ENCODE data around the gene SDC4.

SDC4 gene

DNA sequence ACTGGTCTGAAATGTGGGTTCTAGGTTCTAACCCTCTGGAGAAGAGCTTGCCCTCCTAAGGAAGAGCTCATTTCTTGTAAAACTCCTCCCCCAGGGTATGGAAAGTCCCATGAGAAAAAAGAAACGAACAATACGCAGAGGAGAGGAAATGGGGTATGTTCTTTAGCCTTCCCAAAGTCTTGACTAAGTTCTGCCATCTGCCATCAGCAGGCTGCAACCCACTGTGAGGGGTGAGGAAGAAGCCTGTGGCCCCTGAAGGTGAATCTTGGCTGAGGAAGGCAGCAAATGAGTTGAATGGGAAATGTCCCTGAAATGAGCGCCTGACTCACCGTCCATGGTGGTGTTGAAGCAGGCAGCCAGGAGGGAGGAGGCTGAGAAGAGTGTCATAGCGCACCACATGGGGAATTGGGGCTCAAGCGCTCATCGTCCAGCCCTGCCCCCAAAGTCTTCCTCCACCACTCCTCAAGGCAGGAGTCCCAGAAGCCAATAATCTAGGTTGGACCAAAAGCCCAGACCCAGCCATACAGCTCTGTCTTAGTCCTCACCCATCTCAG, 29.8 kb downstream of the SDC4 start:
- no peak for DNase-seq (ENCODE audit: low read depth)

DNA sequence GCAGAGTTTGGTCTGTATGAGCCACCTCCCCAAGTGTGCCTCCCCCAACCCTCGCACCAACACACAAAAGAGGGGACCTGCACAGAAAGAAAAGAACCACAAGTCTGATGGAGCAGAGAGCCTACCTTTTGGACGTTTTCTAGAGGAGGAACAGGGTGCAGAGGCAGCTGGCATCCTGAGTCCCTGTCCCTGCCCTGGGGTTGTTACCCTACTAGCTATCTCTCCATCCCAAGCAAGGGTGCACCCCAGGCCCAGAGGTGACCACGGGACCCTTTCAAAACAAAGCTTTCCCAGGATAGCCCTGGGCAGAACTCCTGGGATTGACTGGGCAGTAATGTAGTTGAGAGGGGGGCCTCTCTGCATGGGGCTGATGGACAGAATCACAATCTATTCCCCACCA, 30.4 kb downstream of the SDC4 start:
- no peak for DNase-seq (ENCODE audit: low read depth)

DNA sequence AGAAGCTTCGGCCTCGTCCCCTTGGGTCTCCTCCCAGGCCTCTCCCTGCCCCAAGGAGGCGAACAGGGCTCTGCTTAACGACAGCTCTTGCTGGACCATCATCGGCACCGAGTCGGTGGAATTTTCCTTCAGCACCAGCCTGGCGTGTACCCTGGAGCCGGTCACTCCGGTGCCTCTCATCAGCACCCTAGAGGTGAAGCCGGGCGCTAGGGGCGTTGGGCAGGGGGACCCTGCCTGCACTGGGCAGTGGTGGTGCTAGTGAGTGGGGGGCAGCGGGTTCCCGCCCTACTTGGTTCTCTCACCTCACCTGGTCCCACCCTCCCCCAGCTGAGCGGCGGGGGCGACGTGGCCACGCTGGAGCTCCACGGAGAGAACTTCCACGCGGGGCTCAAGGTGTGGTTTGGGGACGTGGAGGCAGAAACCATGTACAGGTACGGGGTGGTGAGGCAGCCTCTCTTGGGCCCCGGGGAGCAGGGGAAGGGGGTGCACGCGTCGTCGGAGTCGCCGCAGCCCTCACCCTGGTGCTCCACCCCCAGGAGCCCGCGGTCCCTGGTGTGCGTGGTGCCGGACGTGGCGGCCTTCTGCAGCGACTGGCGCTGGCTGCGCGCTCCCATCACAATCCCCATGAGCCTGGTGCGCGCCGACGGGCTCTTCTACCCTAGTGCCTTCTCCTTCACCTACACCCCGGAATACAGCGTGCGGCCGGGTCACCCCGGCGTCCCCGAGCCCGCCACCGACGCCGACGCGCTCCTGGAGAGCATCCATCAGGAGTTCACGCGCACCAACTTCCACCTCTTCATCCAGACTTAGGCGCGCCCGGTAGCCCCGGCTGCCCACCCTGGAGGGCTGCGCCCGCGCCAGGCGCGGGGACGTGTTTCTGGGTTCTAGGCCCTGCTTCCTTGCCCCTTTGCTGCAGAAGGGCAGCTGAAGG, 31.8 kb downstream of the SDC4 start:
- DNase-seq (ENCODE audit: low read depth), result no peak

DNA sequence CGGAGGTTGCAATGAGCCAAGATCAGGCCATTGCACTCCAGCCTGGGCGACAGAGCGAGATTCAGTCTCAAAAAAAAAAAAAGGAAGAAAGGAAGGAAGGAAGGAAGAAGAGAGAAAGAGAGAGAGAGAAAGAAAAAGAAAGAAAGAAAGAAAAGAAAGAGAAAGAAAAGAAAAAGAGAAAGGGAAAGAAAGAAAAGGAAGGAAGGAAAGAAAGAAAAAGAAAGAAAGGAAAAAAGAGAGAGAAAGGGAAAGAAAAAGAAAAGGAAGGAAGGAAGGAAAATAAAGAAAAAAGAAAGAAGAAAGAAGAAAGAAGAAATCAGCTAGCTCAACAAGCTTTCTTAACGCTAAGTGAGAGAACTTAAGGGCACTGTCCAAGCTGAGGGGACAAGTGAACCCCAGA, 32.6 kb downstream of the SDC4 start:
- DNase-seq (ENCODE audit: low read depth), result no peak

DNA sequence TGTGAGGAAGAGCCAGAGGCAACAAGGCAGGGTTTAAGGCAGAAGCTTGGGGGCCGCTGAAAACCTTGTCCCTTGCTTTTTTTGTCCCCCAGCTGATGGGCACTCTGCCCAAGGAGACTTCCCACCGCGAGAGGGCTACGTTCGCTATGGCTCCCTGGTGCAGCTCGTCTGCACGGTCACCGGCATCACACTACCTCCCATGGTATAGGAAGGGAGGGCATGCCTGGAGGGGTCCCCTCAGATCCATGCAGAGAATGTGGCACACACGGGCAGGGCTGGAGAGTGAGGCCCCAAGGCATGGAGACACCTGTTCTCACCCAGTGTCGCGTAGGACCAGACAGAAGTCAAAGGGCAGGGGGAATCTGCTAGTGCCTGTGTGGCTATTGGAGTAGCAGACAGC, 34.3 kb downstream of the SDC4 start:
- no peak for DNase-seq (ENCODE audit: low read depth)

DNA sequence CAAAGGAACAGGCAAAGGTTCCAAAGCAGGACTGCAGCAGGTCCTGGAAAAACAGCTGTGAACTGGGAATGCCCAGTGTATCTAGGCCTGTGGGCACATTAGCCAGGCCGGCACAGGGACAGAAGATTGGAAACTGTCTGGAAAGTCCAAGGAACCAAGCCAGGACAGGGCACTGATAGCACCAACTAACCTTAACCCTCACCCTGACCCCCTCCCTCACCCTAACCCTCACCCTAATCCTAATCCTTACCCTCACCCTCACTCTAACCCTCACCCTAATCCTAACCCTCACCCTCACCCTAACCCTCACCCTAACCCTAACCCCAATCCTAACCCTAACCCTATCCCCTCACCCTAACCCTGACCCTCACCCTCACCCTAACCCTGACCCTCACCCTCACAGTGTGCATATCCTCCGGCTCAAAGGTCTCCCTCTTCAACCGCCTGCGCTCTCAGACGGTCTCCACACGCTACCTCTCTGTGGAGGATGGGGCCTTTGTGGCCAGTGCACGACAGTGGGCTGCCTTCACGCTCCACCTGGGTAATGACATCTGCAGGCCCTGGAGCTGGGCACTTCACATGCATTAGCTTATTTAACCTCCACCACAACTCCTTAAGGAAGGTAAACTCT, 35.0 kb downstream of the SDC4 start:
- DNase-seq (ENCODE audit: low read depth), result no peak

DNA sequence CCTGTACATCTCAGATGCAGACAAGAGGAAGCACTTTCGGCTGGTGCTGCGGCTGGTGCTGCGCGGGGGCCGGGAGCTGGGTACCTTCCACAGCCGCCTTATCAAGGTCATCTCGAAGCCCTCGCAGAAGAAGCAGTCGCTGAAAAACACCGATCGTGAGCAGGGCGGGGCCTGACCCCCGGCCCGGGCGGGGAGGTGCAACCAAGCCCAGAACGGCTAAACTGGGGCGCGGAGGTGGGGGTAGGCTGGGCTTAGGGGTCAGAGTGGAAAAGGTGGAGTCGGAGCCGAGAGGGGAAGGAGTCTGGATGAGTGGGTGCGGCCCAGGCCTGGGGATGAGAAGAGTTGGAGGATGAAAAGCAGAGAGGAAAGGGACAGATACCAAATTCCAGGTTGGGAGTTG, 36.0 kb downstream of the SDC4 start:
- no peak for DNase-seq (ENCODE audit: low read depth)

DNA sequence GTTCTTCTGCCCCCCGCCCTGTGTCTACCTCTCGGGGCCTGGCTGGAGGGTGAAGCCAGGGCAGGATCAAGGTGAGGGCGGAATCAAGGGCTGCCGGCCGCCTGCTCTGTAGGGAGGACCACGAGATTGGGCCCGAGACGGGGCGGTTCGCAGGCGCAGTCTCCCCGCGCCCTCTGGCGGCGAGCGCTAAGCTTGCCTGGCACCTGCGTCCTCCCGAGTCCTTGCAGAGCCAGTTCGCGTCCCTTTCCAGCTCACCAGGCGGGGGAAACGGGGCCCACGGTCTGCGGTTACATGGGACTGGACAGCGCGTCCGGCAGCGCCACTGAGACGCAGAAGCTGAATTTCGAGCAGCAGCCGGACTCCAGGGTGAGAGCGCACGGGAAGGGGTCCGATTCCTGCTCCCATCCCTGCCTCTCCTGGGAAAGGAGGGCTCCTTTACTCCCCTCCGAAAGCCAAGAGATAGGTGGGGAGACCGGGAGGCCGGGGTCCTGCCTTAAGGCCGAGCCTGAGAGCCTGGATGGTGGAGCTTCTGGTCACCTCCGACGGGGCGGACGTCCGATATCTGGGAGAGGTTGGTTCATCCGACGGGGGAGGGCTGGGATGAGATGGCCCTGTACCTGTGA, 36.5 kb downstream of the SDC4 start:
- DNase-seq (ENCODE audit: low read depth), result peak; percentile 71

DNA sequence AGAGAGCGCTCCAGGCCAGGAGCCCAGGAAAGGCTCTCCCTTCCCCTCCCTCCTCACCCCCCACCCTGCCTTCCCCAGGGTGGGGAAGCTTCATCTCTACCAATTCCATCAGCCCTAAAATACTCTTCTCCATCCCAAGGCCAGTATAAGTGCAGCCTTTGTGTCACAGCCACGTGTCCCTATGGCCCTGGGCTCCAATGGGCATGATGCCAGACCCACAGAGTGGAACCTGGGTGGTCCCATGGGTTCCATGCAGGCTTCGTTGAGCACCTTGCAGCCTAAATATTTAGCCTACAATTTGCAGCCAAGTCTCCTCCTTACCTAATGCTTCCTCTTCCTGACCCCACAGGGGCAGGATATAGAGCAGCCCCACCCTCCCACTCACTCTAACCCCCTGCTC, 39.1 kb downstream of the SDC4 start:
- DNase-seq (ENCODE audit: low read depth), result no peak

DNA sequence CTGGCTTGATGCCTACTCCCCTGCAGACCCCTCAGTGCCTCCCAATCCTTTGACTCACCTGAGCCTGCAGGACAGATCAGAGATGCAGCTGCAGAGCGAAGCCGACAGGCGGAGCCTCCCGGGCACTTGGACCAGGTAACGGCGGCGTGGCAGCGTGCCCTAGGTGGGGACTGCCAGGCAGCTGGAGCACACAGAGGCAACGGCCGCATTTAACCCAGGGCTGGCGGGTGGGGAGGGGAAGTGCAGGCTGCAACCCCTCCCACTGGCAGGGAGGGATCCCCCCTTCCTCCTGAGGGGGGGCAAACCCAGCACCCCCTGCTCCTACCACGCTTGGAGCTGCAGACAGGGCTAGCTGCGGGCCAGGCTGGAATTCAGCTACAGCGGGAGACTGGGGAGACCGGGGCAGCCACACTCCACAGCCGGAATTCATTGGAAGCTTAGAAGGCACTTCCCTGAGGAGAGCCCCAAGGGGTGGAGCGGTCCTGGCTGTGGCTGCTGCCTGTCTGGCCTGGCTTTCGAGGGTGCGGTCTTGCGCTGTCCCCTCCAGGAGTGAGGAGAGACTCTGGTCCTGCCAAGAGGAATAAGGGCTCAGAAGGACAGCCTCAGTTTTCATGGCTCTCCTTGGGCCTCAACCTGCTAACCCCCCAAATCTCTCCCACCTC, 40.0 kb downstream of the SDC4 start, which contains the start of gene MATN4:
Gene MATN4 (minus strand): TSS at position 183 of the 662 bp plus-strand sequence. CDS start 2,717 bp downstream, outside the sequence.
- no peak for DNase-seq (ENCODE audit: low read depth)

DNA sequence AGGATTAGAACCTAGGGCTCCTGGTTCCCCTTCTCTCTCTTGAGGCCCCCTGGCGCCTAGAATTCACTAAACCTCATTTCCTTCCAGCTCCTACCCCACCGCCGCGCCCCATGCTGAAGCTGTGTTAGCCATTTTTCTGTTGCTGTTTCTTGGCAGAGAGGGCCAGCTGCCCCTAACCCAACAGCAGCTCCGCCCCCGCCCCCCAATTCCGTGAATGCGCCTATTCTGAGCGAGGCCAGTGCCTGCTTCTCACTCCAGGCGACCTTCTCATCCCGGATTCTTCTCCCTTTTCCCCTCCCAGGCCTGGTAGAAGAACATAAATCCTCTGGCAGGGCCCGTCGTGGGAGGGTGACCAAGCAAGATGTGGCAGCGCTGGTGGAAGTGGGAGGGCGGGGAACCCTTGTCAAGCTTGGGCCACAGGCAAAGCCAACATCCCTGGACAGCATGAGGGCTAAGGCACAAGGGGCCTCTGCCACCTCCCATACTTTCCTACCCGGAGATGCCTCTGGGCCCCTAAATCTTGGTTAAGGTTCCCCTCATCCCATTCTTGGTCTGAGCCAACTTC, 41.1 kb downstream of the SDC4 start:
- DNase-seq (ENCODE audit: low read depth), result no peak

DNA sequence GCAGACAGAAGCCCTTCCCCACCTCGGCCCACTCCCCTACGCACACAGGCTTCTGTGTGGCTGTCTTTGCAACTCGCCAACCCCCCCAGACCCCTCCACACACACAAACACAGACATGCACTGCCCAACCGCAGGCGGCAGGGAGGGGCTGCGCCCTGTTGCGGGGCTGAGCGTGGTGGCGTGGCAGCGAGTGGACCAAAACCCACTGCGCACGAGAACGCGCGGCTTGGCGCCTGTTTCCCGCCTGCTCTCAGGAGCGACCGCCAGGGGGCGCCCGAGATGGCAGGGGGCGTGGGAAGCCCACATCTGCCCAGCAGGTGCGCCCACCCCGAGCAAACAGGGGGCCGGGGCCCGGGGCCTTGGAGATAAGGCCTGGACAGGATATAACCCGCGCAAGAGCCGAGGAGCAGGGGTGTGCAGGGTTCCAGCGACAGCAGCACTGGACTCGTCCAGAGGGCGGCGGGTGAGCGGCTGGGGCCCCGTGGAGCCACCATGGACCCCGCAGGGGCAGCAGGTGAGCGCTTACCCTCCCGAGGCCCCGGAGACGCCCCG, 41.7 kb downstream of the SDC4 start, which contains the start of gene RBPJL:
Gene RBPJL (plus strand): TSS at position 410 of the 552 bp plus-strand sequence. CDS start 83 bp downstream, at position 493.
- peak; percentile 55 for DNase-seq (ENCODE audit: low read depth)

DNA sequence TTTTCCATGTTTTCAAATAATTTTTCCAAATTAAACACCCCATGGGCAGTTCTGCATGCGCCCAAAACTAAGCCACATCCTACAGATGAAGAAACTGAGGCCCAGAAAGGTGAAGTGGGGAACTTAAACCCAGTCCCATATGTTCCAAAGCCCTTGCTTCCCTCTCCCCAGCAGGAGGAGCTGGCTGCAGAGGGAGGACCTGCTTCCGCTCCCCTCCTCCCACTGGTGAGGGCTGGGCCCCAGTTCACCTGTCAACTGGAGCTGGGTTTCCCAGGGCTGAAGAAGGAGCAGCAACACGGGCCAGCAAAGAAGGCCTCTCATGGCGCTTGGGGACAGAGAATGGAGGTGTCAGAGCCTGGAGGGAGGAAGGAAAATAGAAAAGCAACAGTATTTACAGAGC, 43.0 kb downstream of the SDC4 start:
- DNase-seq (ENCODE audit: low read depth), result no peak

DNA sequence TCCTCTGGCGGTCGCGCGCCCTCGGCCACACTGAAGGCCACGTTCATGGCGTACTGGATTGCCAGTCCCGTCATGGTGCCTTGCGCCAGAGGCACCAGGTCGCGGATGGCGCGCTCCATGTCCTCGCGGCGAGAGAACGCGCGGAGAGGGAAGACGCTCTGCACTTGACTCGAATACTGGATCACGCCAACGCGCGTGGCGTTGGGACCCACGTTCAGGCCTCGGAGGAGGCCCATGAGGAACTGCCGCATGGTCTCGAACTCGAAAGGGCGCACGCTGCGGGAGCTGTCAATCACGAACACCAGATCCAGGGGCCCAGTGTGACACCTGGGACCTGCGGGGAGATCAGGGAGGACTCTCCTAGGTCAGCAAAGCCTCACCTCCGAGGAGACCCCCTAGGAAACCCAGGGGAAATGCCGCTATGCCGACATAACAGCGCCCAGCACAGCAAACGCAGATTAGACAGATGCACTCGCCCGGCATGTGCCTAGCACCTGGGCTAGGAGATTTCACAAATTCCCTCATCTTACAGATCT, 43.7 kb downstream of the SDC4 start:
- DNase-seq (ENCODE audit: low read depth), result no peak

DNA sequence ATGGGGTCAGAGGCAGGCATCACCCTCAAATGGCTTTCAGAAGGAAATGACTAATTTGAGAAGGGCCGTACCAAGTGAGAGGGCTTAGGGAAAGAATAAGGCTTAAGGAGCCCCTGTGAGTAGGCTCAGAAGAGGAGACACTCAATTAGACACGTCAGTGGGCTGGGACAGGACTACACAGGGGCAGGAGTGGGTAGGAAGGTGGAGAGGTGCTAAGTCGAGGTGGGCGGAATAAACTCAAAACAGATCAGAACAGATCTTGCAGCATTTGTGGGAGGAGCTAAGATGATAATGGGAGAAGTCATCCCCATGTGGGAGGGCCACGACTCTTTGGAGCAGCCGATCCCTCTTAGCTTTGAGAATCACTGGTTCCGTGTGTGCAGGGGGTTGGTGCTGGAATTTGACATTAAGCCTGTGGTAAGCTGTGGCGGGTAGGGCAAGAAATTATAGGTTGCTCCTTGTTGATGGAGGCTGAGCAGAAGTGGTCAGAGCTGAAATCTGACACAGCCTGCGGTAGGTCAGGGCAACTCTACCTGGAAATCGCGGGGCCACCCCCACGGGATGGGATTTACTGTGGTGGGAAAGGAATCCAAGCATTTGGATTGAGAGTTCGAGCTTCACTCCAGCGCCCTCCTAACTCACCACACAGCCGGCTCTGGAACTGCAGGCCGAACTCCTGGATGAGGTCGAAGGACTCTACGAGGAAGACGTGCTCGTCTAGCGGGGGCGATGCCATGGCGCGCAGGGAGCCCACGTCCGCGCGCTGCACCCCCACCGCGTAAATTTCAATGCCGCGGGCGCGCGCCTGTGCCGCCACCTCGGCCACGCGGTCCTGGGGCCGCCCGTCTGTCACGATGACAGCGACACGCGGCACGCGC, 44.4 kb downstream of the SDC4 start:
- DNase-seq (ENCODE audit: low read depth), result no peak

DNA sequence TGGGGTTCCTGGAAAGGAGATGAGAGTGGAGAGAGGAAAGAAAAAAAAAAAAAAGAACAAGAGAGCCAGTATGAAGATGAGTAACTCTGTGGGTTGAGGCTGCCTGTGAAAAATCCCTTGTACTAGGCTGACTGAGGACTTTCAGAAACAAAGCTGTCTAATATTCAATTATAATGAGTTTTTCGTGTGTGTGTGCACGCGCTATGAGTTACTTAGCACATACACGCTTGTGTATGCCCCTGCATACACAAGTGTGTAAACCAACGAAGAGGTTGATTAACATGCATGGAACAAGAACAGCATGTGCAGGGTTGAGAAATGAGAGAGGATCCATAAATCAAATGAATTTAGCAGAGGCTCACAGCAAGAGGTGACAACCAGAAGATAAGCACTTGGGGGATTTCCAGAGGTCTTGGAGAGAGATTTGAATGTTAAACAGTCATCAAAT, 46.4 kb downstream of the SDC4 start:
- DNase-seq (ENCODE audit: low read depth), result no peak

DNA sequence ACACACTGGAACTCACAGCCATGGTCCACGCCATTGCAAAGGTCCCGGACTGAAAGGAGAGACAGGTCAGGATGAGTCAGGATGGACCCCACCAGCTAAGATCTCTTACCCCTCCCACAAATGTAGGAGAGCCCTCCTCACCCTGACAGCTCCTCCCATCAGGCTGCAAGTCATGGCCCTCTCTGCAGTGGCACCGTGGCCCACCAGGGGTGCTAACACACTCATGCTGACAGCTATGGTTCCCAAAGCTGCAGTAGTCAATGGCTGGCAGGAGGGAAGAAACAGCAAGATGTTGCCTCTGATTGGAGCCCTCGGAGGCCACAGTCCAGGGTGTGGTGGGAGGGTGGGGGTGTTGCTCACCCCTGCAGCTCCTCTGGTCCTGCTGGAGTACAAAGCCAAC, 47.3 kb downstream of the SDC4 start:
- DNase-seq (ENCODE audit: low read depth), result peak; percentile 46

DNA sequence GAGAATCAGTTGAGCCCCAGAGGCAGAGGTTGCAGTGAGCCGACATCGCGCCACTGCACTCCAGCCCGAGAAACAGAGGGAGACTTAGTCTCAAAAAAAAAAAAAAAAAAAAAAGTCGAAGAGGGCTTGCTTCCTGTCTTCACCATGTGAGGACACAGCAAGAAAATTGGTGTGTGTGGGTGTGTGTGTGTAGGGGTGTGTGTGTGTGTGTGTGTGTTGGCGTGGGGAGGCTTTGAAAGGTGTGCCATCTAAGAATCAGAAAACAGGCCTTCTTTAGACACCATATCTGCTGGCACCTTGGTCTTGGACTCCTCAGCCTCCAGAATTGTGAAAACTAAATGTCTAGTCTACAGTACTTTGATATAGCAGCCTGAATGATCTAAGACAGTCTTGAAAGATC, 48.4 kb downstream of the SDC4 start:
- DNase-seq (ENCODE audit: low read depth), result no peak

DNA sequence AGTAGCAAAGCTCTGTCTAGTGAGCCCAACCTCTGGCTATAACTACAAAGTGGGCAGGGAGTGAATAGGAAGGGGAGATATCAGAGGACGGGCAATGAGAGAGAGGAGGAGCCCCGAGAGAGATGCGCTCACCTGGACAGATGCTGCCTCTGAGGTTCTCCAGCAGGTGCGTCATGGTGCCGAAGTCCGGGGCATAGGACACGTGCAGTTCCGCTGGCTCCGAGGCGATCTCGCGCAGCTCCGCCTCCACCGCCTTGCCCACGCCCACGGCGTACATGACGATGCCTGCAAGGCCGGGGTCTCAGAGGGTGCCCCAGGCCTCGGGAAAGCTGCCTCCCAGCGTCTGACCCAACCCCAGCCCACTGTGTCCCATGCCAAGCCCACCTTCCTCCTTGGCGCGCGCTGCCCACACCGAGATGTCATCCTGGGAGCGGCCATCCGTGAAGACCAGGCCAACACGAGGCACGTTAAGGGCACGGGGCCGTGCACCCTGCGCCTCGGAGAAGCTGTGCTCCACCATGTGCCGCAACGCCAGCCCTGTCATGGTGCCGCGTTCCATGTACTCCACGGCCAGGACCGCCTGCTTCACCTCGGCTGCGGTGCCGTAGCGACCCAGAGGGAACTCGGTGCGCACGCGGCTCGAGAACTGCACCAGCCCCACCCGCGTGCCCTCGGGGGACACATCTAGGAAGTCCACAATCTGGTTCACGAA, 50.3 kb downstream of the SDC4 start:
- no peak for DNase-seq (ENCODE audit: low read depth)

Measured in activated T-cell treated with anti-CD3 and anti-CD28 coated beads for 48 hours (primary cell).